Spleen (tissue), 11 donors: Measurements from ENCODE around the gene RERE. TPM values are rescaled to one million over a fixed set of nuclear protein-coding genes. Genes with fewer than 3 reads are reported as not detected.

ENCODE experiments used
- DNase-seq: peaks from one replicate; pipeline ENCODE4 v3.0.0-alpha.2; 2020
- H3K27ac ChIP-seq, 8 donors: fragments of 200-600 bp; sonication (generic) in 7 of 8; 1 replicate in 4 of 8; 2 replicates in 4 of 8; pipeline versions ENCODE4 v1.5.0 to v1.8.0; 2016 to 2021; ENCODE audit warnings: inconsistent platforms in 4 of 8, mild to moderate bottlenecking in 4 of 8, moderate library complexity in 1 of 8
- H3K27me3 ChIP-seq, 7 donors: fragments of 200-600 bp; sonication (generic) in 6 of 7; replicated peaks in 1 of 7; 1 replicate in 4 of 7; 2 replicates in 3 of 7; pipeline versions ENCODE4 v1.5.0 to v1.8.0; 2016 to 2021; ENCODE audit warnings: inconsistent platforms in 3 of 7, mild to moderate bottlenecking in 1 of 7
- H3K36me3 ChIP-seq, 6 donors: fragments of 200-600 bp; sonication (generic) in 5 of 6; 1 replicate in 4 of 6; 2 replicates in 2 of 6; pipeline versions ENCODE4 v1.5.0 to v1.8.0; 2016 to 2021; ENCODE audit warnings: inconsistent platforms in 2 of 6
- H3K4me1 ChIP-seq, 6 donors: fragments of 200-600 bp; sonication (generic) in 5 of 6; 1 replicate in 3 of 6; 2 replicates in 3 of 6; pipeline versions ENCODE4 v1.5.0 to v1.8.0; 2016 to 2021; ENCODE audit warnings: inconsistent platforms in 3 of 6
- H3K4me3 ChIP-seq, 8 donors: fragments of 200-600 bp; sonication (generic) in 7 of 8; 1 replicate in 4 of 8; 2 replicates in 4 of 8; pipeline versions ENCODE4 v1.5.0 to v1.8.0; 2016 to 2021; ENCODE audit warnings: inconsistent platforms in 4 of 8, mild to moderate bottlenecking in 4 of 8, moderate library complexity in 2 of 8
- H3K9me3 ChIP-seq, 8 donors: fragments of 200-600 bp; sonication (generic) in 7 of 8; 1 replicate in 4 of 8; 2 replicates in 4 of 8; pipeline versions ENCODE4 v1.5.0 to v1.8.0; 2016 to 2021; ENCODE audit warnings: inconsistent platforms in 4 of 8
- POLR2A ChIP-seq, 3 donors: fragments of 450-650 bp; IDR thresholded peaks; one replicate each; pipeline ENCODE4 v1.5.1; 2017; ENCODE audit warnings: antibody characterized with exemption in 3 of 3, mild to moderate bottlenecking in 1 of 3
- POLR2AphosphoS5 ChIP-seq, 3 donors: sonication (generic); formaldehyde crosslinking; IDR thresholded peaks; one replicate each; pipeline ENCODE4 v1.5.1; 2017; ENCODE audit warnings: antibody characterized with exemption in 3 of 3
- WGBS, 5 donors: extraction: QIAGEN DNeasy Blood & Tissue Kit in 3 of 5; methylation state at CpG; one replicate each; pipeline versions ENCODE4 v1.1.5 to v1.1.7; 2013 to 2018; 5-methylcytosine and 5-hydroxymethylcytosine counted together
- intact Hi-C: fragments of 100-400 bp; cut with DNase I; formaldehyde crosslinking; loops from one replicate; pipeline ENCODE4 v1.15.0; 2023; ENCODE audit warnings: low total_unique reads
- polyA plus RNA-seq, 3 donors: library from polyadenylated mRNA; stranded (reverse); fragments of 200-250 nt; gene quantifications; one replicate each; pipeline ENCODE4 v1.2.1, GENCODE V29; 2013
- total RNA-seq, 7 donors: library from RNA; depleted of rRNA in 3 of 7; stranded (reverse); fragments of >200 nt in 3 of 7; fragmentation: NEBNext Ultra II Directional in 4 of 7; extraction: Animal tissue kit (Norgen Biotek cat#: 25700) in 4 of 7; gene quantifications; one replicate each; pipeline versions ENCODE4 v1.1.0 to v1.2.1, GENCODE V29; 2016 to 2021
- TF ChIP-seq, protein P1 (sequence below), 11 experiments: fragments of 200-600 bp in 7 of 11; fragments of 450-650 bp in 4 of 11; sonication (generic) in 4 of 11; IDR thresholded peaks in 8 of 11; conservative IDR thresholded peaks in 3 of 11; 1 replicate in 7 of 11; 2 replicates in 4 of 11; pipeline versions ENCODE4 v1.4.0 to v1.8.0; 2016 to 2021; ENCODE audit warnings: antibody characterized with exemption in 11 of 11, inconsistent platforms in 4 of 11, mild to moderate bottlenecking in 1 of 11
- donor health status: healthy with polysubstance abuse.
- donor health status: DM: no; HTN: no; CAD: no; lungs with moderate emphysema.
- donor health status: DM: no; HTN: no; CAD: no.
- donor health status: Bipolar disorder and iron deficiency.
- donor health status: healthy.
- donor health status: DM: no; HTN: no; CAD: no.
- donor health status: DM: yes; HTN: yes; CAD: no.

RERE gene
- total and polyA plus RNA-seq, 10 donors, result 10.3 to 149 (median 117) TPM

DNA sequence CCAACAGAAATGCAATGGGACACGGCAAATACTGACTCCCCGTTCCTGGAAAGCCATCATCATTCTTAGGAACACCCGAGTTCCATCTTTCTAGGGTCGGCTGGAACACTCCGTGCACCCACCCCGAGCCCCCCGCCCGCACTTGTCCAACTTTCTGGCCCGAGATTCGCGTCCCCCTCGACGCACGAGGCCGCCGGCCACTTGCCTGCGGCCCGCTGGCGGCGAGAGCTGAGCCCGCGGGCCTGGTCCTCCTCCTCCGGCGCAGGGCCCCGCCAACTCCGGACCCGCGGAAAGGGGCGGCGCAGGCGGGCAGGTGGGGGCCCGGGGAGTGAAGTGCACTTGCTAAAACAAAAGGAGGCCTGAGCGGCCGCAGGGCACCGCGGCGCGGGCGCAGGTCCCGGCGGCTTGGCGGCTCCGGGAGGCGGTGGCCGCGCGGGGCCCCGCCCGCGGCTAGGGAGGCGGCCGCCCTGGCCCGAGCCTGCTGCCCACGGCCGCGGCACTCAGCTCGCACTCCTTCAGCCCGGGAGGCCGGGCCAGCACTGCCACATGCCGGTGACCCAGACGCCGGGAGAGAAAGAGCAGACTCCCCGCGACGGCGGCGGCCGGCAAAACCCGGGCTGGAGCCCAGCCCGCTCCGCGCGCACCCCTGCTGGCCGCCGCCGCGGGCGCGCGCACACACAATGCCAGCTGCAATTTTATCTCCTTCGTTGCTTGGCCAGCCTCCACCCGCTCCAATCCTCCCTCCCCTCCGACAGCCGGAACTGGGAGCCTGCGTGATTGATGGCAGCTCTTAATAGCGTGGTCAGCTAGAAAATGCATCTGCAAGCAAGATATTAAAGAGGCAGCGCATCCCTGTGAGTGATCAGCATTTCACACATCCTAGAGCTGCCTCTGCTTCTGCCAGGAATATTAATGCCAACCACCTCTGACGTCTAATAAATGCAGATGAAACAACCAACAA, 114.3 kb downstream of the RERE start:
- TF ChIP-seq, protein P1, sequence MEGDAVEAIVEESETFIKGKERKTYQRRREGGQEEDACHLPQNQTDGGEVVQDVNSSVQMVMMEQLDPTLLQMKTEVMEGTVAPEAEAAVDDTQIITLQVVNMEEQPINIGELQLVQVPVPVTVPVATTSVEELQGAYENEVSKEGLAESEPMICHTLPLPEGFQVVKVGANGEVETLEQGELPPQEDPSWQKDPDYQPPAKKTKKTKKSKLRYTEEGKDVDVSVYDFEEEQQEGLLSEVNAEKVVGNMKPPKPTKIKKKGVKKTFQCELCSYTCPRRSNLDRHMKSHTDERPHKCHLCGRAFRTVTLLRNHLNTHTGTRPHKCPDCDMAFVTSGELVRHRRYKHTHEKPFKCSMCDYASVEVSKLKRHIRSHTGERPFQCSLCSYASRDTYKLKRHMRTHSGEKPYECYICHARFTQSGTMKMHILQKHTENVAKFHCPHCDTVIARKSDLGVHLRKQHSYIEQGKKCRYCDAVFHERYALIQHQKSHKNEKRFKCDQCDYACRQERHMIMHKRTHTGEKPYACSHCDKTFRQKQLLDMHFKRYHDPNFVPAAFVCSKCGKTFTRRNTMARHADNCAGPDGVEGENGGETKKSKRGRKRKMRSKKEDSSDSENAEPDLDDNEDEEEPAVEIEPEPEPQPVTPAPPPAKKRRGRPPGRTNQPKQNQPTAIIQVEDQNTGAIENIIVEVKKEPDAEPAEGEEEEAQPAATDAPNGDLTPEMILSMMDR (IDR thresholded peaks at IDR 0.05 in 8 of 11, conservative IDR thresholded peaks at IDR 0.05 in 3 of 11), result peak in 5 of 11 experiments; percentile 25 to 42 (median 37)
- TF ChIP-seq POLR2A (IDR thresholded peaks at IDR 0.05) (peak in 2 of 3 donors; percentile 35 to 74), POLR2AphosphoS5 (IDR thresholded peaks at IDR 0.05) (peak; percentile 92 to 94 (median 93))
- no peaks in the 10 kb centered on the region for H3K36me3 ChIP-seq
- peaks cover 0 to 15% (median 0%) of the 10 kb centered on the region in 7 donors for H3K27me3 ChIP-seq
- peaks cover 23 to 82% (median 53%) of the 10 kb centered on the region in 6 donors for H3K4me1 ChIP-seq
- H3K4me3 ChIP-seq, result peak overlapping the region; percentile 41 to 82 (median 52)
- peak; percentile 96 for DNase-seq
- 1 to 2% (median 1%) methylated on average over 20 to 88 of the region's 88 CpGs for WGBS, 5 donors
- H3K9me3 ChIP-seq, result no peaks in the 10 kb centered on the region
- intact Hi-C loops, result no loop called here
- peak overlapping the region; percentile 61 to 93 (median 86) for H3K27ac ChIP-seq

DNA sequence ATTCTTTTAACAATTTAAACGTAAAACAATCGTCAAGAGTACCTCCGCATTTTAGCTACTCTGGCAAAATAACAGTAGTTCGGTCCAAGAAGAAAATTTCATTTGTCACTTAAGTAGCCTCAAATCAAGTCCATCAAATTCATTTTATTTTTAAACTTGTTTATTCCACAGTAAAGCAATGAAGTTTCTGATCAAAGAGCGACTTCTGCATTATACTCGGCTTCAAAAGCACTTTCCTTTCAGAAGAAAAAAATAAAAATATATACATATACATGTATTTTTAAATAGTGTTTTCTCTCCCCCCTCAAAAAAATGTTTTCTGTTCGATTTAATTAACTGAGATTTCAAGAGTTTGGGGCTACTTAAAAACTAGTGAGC, 115.0 kb downstream of the RERE start:
- H3K27ac ChIP-seq, result peak overlapping the region; percentile 61 to 93 (median 86)

DNA sequence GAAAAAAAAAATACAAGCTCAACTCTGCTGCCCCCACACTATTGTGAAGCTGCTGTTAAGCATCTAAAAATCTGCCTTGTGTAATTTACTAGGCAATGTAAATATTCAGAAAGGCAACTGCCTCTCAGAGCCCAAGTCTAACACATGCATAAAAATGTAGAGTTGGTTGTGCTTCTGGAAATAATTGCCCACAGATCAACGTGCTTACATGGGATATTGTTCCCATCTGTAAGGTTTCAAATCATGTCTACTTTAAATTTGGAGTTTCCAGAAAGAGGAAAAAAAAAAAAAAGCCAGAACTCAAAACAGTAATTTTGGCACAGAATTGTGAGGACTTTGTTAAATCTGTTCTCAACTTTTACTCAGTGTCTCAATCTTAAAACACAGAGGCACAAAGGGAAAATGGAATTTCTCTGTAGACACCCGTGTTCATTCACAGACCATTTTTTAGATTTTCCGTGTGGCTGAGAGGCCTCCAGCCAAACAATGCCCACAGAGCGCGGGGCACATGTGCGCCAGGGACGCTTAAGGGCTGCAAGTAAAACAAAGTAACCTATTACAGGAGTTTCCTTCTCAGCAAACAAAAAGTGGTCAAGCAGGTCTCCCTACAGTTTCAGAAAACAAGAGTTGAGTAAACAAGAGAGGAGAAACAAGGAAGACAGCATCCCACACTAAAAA, 115.5 kb downstream of the RERE start:
- 22 to 30% (median 25%) methylated on average over 7 of the region's 7 CpGs for WGBS, 5 donors
- no peaks in the 10 kb centered on the region for H3K9me3 ChIP-seq
- H3K4me1 ChIP-seq, result peaks cover 19 to 72% (median 46%) of the 10 kb centered on the region in 6 donors
- H3K4me3 ChIP-seq, result peak overlapping the region; percentile 10 to 82 (median 52)
- H3K27me3 ChIP-seq, result peaks cover 0 to 15% (median 0%) of the 10 kb centered on the region in 7 donors
- H3K36me3 ChIP-seq, result no peaks in the 10 kb centered on the region
- peak overlapping the region; percentile 61 to 93 (median 86) for H3K27ac ChIP-seq
- intact Hi-C loops, result no loop called here
- no peak for DNase-seq
- TF ChIP-seq POLR2A (IDR thresholded peaks at IDR 0.05), result no peak
- TF ChIP-seq, protein P1 (IDR thresholded peaks at IDR 0.05 in 8 of 11, conservative IDR thresholded peaks at IDR 0.05 in 3 of 11), result no peak
- no peak for TF ChIP-seq POLR2AphosphoS5 (IDR thresholded peaks at IDR 0.05)

More for the DNA sequence above, 115.0 kb downstream of the RERE start:
- no peaks in the 10 kb centered on the region for H3K9me3 ChIP-seq
- peak overlapping the region; percentile 41 to 82 (median 52) for H3K4me3 ChIP-seq
- no peaks in the 10 kb centered on the region for H3K36me3 ChIP-seq
- peaks cover 0 to 15% (median 0%) of the 10 kb centered on the region in 7 donors for H3K27me3 ChIP-seq
- no peak for DNase-seq
- H3K4me1 ChIP-seq, result peaks cover 23 to 77% (median 50%) of the 10 kb centered on the region in 6 donors
- intact Hi-C loops, result no loop called here
- 15 to 23% (median 17%) methylated on average over 7 of the region's 7 CpGs for WGBS, 5 donors
- no peak for TF ChIP-seq POLR2A (IDR thresholded peaks at IDR 0.05)
- TF ChIP-seq, protein P1 (IDR thresholded peaks at IDR 0.05 in 8 of 11, conservative IDR thresholded peaks at IDR 0.05 in 3 of 11), result no peak
- no peak for TF ChIP-seq POLR2AphosphoS5 (IDR thresholded peaks at IDR 0.05)
